GM23338 (cell line): Measurements from ENCODE around the gene TMEM134. TPM values are rescaled to one million over a fixed set of nuclear protein-coding genes. Genes with fewer than 3 reads are reported as not detected.

ENCODE experiments used
- ATAC-seq: fragments of 200-7000 bp; cut with Tn5 transposase; 3 replicates; pipeline ENCODE4 v1.9.1; 2020
- DNase-seq: peaks from one replicate; pipeline ENCODE4 v3.0.0-alpha.2; 2015; ENCODE audit warnings: low spot score
- H2AFZ ChIP-seq: fragments of 200-600 bp; sonication (generic); 2 replicates; pipeline ENCODE4 v1.8.0; 2016; ENCODE audit warnings: antibody characterized with exemption, mild to moderate bottlenecking, moderate library complexity
- H3F3A ChIP-seq: fragments of 200-600 bp; sonication (generic); replicated peaks from 2 replicates; pipeline ENCODE4 v1.8.0; 2017; ENCODE audit warnings: antibody characterized with exemption, mixed run types, low read depth
- H3K27ac ChIP-seq: fragments of 200-600 bp; sonication (generic); 2 replicates; pipeline ENCODE4 v1.6.1; 2016; ENCODE audit warnings: low read depth
- H3K27me3 ChIP-seq: fragments of 200-600 bp; sonication (generic); 2 replicates; pipeline ENCODE4 v1.8.0; 2016; ENCODE audit warnings: mild to moderate bottlenecking, mixed run types, moderate library complexity; ENCODE audit not compliant: insufficient read depth
- H3K36me3 ChIP-seq: fragments of 200-600 bp; sonication (generic); 2 replicates; pipeline ENCODE4 v1.8.0; 2016; ENCODE audit warnings: mild to moderate bottlenecking; ENCODE audit not compliant: insufficient read depth
- H3K4me1 ChIP-seq: fragments of 200-600 bp; sonication (generic); 2 replicates; pipeline ENCODE4 v1.8.0; 2016; ENCODE audit warnings: mild to moderate bottlenecking, moderate library complexity; ENCODE audit not compliant: insufficient read depth
- H3K4me2 ChIP-seq: fragments of 200-600 bp; sonication (generic); 2 replicates; pipeline ENCODE4 v1.7.1; 2017; ENCODE audit warnings: mixed run types
- H3K4me3 ChIP-seq: fragments of 200-600 bp; sonication (generic); 2 replicates; pipeline ENCODE4 v1.6.1; 2016; ENCODE audit warnings: mixed run types
- H3K79me2 ChIP-seq: fragments of 200-600 bp; sonication (generic); replicated peaks from 2 replicates; pipeline ENCODE4 v1.8.0; 2017; ENCODE audit warnings: mild to moderate bottlenecking; ENCODE audit not compliant: insufficient read depth
- H3K9me2 ChIP-seq: fragments of 200-600 bp; sonication (generic); 2 replicates; pipeline ENCODE4 v1.8.0; 2017; ENCODE audit not compliant: insufficient read depth
- H4K20me1 ChIP-seq: fragments of 200-600 bp; sonication (generic); replicated peaks from 2 replicates; pipeline ENCODE4 v1.8.0; 2017; ENCODE audit warnings: mild to moderate bottlenecking; ENCODE audit not compliant: insufficient read depth
- H3K27ac Mint-ChIP-seq: 2 replicates; pipeline ENCODE4 v1.8.0; 2020; ENCODE audit warnings: inconsistent platforms, mild to moderate bottlenecking, moderate library complexity, mixed read lengths
- H3K27me3 Mint-ChIP-seq: 3 replicates; pipeline ENCODE4 v1.8.0; 2022; ENCODE audit warnings: low read depth, mild to moderate bottlenecking, moderate library complexity, mixed read lengths, inconsistent platforms; ENCODE audit not compliant: insufficient read depth, poor library complexity
- H3K36me3 Mint-ChIP-seq: 3 replicates; pipeline ENCODE4 v1.8.0; 2021; ENCODE audit warnings: low read depth, mild to moderate bottlenecking, inconsistent platforms, moderate library complexity, mixed read lengths
- H3K4me1 Mint-ChIP-seq: 3 replicates; pipeline ENCODE4 v1.8.0; 2020; ENCODE audit warnings: mild to moderate bottlenecking, inconsistent platforms, mixed read lengths
- H3K4me3 Mint-ChIP-seq: 3 replicates; pipeline ENCODE4 v1.8.0; 2021; ENCODE audit warnings: moderate library complexity, mild to moderate bottlenecking, inconsistent platforms, mixed read lengths
- H3K9me3 Mint-ChIP-seq: 3 replicates; pipeline ENCODE4 v1.8.0; 2020; ENCODE audit warnings: moderate library complexity, mild to moderate bottlenecking, inconsistent platforms, mixed read lengths
- CREB1 ChIP-seq: fragments of 250-450 bp; sonication (Bioruptor Pico); IDR thresholded peaks from 2 replicates; pipeline ENCODE4 v1.5.0; 2020; ENCODE audit warnings: low read depth, mild to moderate bottlenecking, moderate library complexity
- EZH2phosphoT487 ChIP-seq: fragments of 200-600 bp; sonication (generic); IDR thresholded peaks from one replicate; pipeline ENCODE4 v1.8.1; 2018; ENCODE audit warnings: antibody characterized with exemption; ENCODE audit not compliant: unreplicated experiment
- JUNB ChIP-seq: IDR thresholded peaks from one replicate; pipeline ENCODE4 v1.6.1; 2016; ENCODE audit warnings: antibody characterized with exemption; ENCODE audit not compliant: unreplicated experiment
- NANOG ChIP-seq: IDR thresholded peaks from 2 replicates; pipeline ENCODE4 v1.6.1; 2016; ENCODE audit warnings: antibody characterized with exemption, borderline replicate concordance
- POLR2AphosphoS5 ChIP-seq: IDR thresholded peaks from 2 replicates; pipeline ENCODE4 v1.6.1; 2016; ENCODE audit warnings: antibody characterized with exemption, low read depth
- REST ChIP-seq: IDR thresholded peaks from one replicate; pipeline ENCODE4 v1.6.1; 2018; ENCODE audit warnings: antibody characterized with exemption; ENCODE audit not compliant: unreplicated experiment
- STAT1 ChIP-seq: IDR thresholded peaks from one replicate; pipeline ENCODE4 v1.6.1; 2016; ENCODE audit warnings: antibody characterized with exemption; ENCODE audit not compliant: unreplicated experiment
- ZNF114 ChIP-seq: fragments of 250-450 bp; sonication (Bioruptor Pico); IDR thresholded peaks from 2 replicates; pipeline ENCODE4 v1.5.0; 2020; ENCODE audit warnings: mild to moderate bottlenecking, moderate library complexity
- ZNF331 ChIP-seq: fragments of 250-450 bp; sonication (Bioruptor Pico); IDR thresholded peaks from 2 replicates; pipeline ENCODE4 v1.5.0; 2020; ENCODE audit warnings: low read depth, mild to moderate bottlenecking, moderate library complexity
- polyA plus RNA-seq: library from polyadenylated mRNA; unstranded; fragments of >200 nt; fragmentation: Nextera tagmentation; extraction: Ambion mirVana; gene quantifications from 2 replicates; pipeline ENCODE4 v1.2.1, GENCODE V29; 2016
- total RNA-seq: library from RNA; depleted of rRNA; stranded (reverse); fragments of >200 nt; shearing (Covaris generic); gene quantifications from 2 replicates; pipeline ENCODE4 v1.2.3, GENCODE V29; 2014
- TF ChIP-seq, protein P1 (sequence below), 2 experiments: fragments of 200-600 bp in 1 of 2; sonication (generic) in 1 of 2; conservative IDR thresholded peaks; 2 replicates each; pipeline versions ENCODE4 v1.5.1 to v1.6.1; 2016 to 2017; ENCODE audit warnings: antibody characterized with exemption in 2 of 2, low read depth in 2 of 2, mild to moderate bottlenecking in 2 of 2, moderate library complexity in 1 of 2
- TF ChIP-seq, protein P2 (sequence below): fragments of 250-450 bp; sonication (Bioruptor Pico); IDR thresholded peaks from 2 replicates; pipeline ENCODE4 v1.5.0; 2020; ENCODE audit warnings: mild to moderate bottlenecking, moderate library complexity

Gene TMEM134
- total and polyA plus RNA-seq, 2 experiments from 2014 or later = 61.4 to 69.2 TPM

DNA sequence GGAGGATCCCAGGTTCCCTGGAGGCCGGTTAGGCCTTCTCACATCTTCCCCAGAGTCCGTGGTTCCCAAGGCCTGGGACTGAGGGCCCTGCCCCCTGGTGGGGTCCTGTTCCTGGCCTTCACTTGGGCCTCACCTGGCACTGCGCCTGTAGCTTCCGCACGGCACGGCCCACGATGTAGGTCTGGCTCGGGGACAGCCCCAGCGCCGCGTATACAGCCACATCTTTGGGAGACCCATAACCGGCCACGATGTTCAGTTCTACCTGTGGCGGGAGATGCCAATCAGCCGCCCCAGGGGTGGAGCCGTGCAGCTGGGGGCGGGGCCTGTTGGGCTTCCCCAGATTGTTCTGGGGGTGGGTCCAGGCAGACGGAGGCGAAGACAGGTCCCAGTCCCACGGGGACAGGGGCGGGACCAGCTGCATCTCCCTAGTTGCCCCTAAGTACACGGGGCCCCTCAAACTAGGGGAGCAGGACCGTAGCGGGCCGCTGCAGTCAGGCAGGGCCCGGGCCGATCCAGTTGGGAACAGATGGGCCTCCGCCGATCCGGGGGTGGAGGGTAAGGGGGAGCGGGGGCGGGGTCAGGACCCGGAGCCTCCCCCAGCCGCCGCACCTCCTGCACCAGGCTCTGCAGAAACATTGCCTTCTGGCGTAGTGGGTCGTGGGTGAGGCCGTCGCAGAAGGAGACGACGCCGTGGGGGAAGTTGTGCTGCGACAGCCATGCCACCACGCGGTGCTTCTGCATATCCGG is 23.9 kb upstream of the TMEM134 start (continued):
- TF ChIP-seq, protein P1, sequence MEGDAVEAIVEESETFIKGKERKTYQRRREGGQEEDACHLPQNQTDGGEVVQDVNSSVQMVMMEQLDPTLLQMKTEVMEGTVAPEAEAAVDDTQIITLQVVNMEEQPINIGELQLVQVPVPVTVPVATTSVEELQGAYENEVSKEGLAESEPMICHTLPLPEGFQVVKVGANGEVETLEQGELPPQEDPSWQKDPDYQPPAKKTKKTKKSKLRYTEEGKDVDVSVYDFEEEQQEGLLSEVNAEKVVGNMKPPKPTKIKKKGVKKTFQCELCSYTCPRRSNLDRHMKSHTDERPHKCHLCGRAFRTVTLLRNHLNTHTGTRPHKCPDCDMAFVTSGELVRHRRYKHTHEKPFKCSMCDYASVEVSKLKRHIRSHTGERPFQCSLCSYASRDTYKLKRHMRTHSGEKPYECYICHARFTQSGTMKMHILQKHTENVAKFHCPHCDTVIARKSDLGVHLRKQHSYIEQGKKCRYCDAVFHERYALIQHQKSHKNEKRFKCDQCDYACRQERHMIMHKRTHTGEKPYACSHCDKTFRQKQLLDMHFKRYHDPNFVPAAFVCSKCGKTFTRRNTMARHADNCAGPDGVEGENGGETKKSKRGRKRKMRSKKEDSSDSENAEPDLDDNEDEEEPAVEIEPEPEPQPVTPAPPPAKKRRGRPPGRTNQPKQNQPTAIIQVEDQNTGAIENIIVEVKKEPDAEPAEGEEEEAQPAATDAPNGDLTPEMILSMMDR (conservative IDR thresholded peaks at IDR 0.05; ENCODE audit: low read depth in 2 of 2) = peak in 1 of 2 experiments; percentile 21; a peak in 2 of 4 replicates
- no peak for TF ChIP-seq EZH2phosphoT487
- TF ChIP-seq ZNF331 (CRISPR knock-in tag) = no peak
- no peak for TF ChIP-seq NANOG

DNA sequence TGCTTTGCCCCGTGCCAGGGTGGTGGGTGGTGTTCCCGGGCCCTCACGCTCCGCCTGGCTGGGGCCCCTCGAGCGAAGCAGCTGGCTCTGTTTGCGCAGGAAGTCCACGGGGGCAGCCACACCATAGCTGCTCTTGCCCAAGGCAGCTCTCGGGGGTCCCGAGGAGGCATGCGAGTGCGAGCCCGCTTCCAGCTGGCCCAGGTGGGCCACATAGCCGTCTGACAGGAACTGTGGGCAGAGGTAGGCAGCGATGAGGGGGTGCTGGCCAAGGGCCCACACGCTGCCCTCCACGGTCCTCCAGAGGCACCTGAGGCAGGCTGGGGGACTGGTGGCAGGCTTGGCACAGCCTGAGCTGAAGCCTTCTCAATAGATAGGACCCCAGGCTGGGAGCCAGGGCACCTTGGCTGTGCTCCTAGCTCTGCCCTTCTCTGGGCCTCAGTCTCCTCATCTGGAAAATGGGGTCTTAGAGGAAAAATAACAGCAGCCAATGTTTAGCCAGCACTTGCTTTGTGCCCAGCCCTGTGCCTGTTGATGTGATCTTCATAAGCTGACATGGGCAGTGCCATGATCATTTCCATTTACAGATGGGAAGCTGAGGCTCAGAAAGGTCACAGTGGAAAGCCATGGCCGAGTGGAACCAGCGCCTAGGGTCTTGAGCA is 23.1 kb upstream of the TMEM134 start:
- Histone ChIP-seq H3K79me2 (no peaks in the 10 kb centered on the region), H3K36me3 (no peaks in the 10 kb centered on the region; the same call in 1 of the 2 replicates), H3K27me3 (no peaks in the 10 kb centered on the region), H3K4me1 (no peaks in the 10 kb centered on the region), H3K4me3 (no peak overlapping the region), H3K27ac (no peak overlapping the region), H2AFZ (no peak overlapping the region), H3F3A (0 out of 2 replicates have a peak, but pooled peaks cover 3% of the 10 kb centered on the region), H3K9me2 (no peaks in the 10 kb centered on the region), H4K20me1 (no peaks in the 10 kb centered on the region; the same call in 1 of the 2 replicates), H3K4me2 (no peak overlapping the region)
- Mint-ChIP-seq H3K4me1 (no peaks in the 10 kb centered on the region; the same call in 2 of the 3 replicates), H3K27me3 (peaks cover 5% of the 10 kb centered on the region), H3K27ac (no peak overlapping the region), H3K9me3 (no peaks in the 10 kb centered on the region), H3K4me3 (no peak overlapping the region), H3K36me3 (peaks cover 9% of the 10 kb centered on the region; the same call in 1 of the 3 replicates)
- ATAC-seq (no peak), DNase-seq (no peak)
- TF ChIP-seq EZH2phosphoT487 (no peak), ZNF331 (CRISPR knock-in tag) (no peak), REST (no peak), POLR2AphosphoS5 (no peak), CREB1 (CRISPR knock-in tag) (no peak), ZNF114 (no peak), STAT1 (no peak), JUNB (no peak)
- TF ChIP-seq, protein P2, sequence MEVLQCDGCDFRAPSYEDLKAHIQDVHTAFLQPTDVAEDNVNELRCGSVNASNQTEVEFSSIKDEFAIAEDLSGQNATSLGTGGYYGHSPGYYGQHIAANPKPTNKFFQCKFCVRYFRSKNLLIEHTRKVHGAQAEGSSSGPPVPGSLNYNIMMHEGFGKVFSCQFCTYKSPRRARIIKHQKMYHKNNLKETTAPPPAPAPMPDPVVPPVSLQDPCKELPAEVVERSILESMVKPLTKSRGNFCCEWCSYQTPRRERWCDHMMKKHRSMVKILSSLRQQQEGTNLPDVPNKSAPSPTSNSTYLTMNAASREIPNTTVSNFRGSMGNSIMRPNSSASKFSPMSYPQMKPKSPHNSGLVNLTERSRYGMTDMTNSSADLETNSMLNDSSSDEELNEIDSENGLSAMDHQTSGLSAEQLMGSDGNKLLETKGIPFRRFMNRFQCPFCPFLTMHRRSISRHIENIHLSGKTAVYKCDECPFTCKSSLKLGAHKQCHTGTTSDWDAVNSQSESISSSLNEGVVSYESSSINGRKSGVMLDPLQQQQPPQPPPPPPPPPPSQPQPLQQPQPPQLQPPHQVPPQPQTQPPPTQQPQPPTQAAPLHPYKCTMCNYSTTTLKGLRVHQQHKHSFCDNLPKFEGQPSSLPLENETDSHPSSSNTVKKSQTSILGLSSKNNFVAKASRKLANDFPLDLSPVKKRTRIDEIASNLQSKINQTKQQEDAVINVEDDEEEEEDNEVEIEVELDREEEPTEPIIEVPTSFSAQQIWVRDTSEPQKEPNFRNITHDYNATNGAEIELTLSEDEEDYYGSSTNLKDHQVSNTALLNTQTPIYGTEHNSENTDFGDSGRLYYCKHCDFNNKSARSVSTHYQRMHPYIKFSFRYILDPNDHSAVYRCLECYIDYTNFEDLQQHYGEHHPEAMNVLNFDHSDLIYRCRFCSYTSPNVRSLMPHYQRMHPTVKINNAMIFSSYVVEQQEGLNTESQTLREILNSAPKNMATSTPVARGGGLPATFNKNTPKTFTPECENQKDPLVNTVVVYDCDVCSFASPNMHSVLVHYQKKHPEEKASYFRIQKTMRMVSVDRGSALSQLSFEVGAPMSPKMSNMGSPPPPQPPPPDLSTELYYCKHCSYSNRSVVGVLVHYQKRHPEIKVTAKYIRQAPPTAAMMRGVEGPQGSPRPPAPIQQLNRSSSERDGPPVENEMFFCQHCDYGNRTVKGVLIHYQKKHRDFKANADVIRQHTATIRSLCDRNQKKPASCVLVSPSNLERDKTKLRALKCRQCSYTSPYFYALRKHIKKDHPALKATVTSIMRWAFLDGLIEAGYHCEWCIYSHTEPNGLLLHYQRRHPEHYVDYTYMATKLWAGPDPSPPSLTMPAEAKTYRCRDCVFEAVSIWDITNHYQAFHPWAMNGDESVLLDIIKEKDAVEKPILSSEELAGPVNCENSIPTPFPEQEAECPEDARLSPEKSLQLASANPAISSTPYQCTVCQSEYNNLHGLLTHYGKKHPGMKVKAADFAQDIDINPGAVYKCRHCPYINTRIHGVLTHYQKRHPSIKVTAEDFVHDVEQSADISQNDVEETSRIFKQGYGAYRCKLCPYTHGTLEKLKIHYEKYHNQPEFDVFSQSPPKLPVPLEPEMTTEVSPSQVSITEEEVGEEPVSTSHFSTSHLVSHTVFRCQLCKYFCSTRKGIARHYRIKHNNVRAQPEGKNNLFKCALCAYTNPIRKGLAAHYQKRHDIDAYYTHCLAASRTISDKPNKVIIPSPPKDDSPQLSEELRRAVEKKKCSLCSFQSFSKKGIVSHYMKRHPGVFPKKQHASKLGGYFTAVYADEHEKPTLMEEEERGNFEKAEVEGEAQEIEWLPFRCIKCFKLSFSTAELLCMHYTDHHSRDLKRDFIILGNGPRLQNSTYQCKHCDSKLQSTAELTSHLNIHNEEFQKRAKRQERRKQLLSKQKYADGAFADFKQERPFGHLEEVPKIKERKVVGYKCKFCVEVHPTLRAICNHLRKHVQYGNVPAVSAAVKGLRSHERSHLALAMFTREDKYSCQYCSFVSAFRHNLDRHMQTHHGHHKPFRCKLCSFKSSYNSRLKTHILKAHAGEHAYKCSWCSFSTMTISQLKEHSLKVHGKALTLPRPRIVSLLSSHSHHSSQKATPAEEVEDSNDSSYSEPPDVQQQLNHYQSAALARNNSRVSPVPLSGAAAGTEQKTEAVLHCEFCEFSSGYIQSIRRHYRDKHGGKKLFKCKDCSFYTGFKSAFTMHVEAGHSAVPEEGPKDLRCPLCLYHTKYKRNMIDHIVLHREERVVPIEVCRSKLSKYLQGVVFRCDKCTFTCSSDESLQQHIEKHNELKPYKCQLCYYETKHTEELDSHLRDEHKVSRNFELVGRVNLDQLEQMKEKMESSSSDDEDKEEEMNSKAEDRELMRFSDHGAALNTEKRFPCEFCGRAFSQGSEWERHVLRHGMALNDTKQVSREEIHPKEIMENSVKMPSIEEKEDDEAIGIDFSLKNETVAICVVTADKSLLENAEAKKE (CRISPR knock-in tag) = no peak
